SK-N-MC (cell line): ENCODE measurements around the gene NUDT22.

Experiments used
- EZH2 ChIP-seq: fragments of 200-600 bp; sonication (generic); IDR thresholded peaks from one replicate; pipeline ENCODE4 v1.6.1; 2017; ENCODE audit warnings: antibody characterized with exemption
- FOXP2 ChIP-seq: optimal IDR thresholded peaks from 2 replicates; pipeline ENCODE3; 2011; ENCODE audit warnings: mild to moderate bottlenecking, moderate library complexity; ENCODE audit not compliant: insufficient read depth; ENCODE audit errors: extremely low read length, control extremely low read depth
- POLR2AphosphoS5 ChIP-seq: IDR thresholded peaks from 2 replicates; pipeline ENCODE4 v1.6.1; 2012; ENCODE audit warnings: mild to moderate bottlenecking, low read depth, low read length, borderline replicate concordance

DNA sequence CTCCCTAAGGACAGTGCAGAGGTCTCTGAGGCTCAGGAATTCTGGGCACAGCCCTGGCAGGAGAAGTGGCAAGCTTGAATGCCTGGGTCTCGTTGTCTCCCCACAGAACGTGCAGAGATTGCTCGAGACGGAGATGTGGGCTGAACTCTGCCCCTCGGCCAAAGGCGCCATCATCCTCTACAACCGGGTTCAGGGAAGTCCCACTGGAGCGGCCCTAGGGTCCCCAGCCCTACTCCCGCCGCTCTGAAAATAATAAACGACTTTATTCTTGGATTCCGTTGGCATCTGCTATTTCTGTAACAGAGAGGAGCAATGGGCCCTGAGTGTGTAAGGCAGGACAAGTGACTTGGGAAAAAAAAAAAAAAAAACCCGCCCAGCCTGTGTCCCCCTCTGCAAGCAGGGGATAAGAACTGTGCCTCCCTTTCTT is 3.7 kb downstream of the NUDT22 start:
- no peak for TF ChIP-seq FOXP2
- TF ChIP-seq POLR2AphosphoS5, result no peak
- no peak for TF ChIP-seq EZH2
